ENCODE measurements around the gene CST9. TPM values are rescaled to one million over a fixed set of nuclear protein-coding genes. Genes with fewer than 3 reads are reported as not detected.
"Not testable (repeated sequence)": the region's sequence is repeated elsewhere in the genome, so short reads cannot be mapped to it uniquely, and the experiment has no call there.

Gene CST9
- polyA plus RNA-seq, 2 of the 4 experiments (the other 2 are of a cell fraction) = not detected

- H3K4me2 ChIP-seq = peak overlapping the region; percentile 90
- POLR2A ChIA-PET = interaction anchor here (0.7 to 2.0 kb wide), 4 partner anchors 7 to 13 kb away, joined by 3 to 19 read pairs (median 8); no protein-coding TSS in a partner anchor
- peak overlapping the region; percentile 94 to 99; a peak in 5 of 6 replicates for H3K27ac ChIP-seq
- DNase-seq (ENCODE audit: low read depth in 1 of 2, low spot score in 1 of 2) (no peak), ATAC-seq (no peak), FAIRE-seq (no peak)
- 93% methylated on average over 18 of the region's 19 CpGs for WGBS (ENCODE audit: missing lambda C conversion rate)
- CTCF ChIA-PET = interaction anchor here (1.0 to 1.3 kb wide), 4 partner anchors 10 to 195 kb away, joined by 3 to 10 read pairs (median 4); no protein-coding TSS in a partner anchor
- no peaks in the 10 kb centered on the region for H3K9me3 ChIP-seq
- peaks cover 15% of the 10 kb centered on the region for H3K4me1 ChIP-seq
- H3K4me3 ChIP-seq = peak overlapping the region; percentile 95
- TF ChIP-seq PHF8 (IDR thresholded peaks at IDR 0.05; ENCODE audit: borderline replicate concordance, low read depth) (no peak), FOSB (CRISPR knock-in tag; IDR thresholded peaks at IDR 0.05) (no peak), TFCP2L1 (CRISPR knock-in tag; IDR thresholded peaks at IDR 0.05) (no peak), FOSL2 (IDR thresholded peaks at IDR 0.05) (no peak), FOSL2 (CRISPR knock-in tag; IDR thresholded peaks at IDR 0.05) (no peak), REST (IDR thresholded peaks at IDR 0.05) (no peak), TP53 (CRISPR knock-in tag; IDR thresholded peaks at IDR 0.05) (no peak)
These were observed 30.6 kb upstream of the CST9 start for GRCh38 chr20:23636182-23636907.

DNA sequence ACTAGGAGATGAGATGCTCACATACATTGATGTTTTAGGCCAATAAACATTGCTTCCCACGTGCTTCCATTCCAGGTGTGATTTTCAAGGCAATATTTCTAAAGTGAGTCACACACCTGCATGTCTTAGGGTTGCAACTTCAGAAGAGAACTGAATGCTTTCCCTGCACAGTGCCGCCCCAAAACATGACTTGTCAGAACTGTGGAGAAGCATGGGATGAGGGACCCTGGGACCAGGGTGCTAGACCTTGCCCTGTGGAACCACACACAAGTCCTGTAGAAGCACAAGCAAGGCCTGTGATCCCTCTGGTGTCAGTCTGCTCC lies 30.0 kb upstream of the CST9 start:
- ATAC-seq; DNase-seq (ENCODE audit: low read depth in 1 of 2, low spot score in 1 of 2); FAIRE-seq; POLR2A ChIA-PET; H3K27ac ChIP-seq; H3K9me3 ChIP-seq; H3K4me3 ChIP-seq: not testable (repeated sequence)
- Histone ChIP-seq H3K4me2 (peak overlapping the region; percentile 90), H3K4me1 (peaks cover 15% of the 10 kb centered on the region)
- CTCF ChIA-PET = interaction anchor here (1.3 kb wide), 1 partner anchor 9 kb away, joined by 3 read pairs; no protein-coding TSS in a partner anchor
- WGBS (ENCODE audit: missing lambda C conversion rate) = 90% methylated on average over 2 of the region's 2 CpGs

GRCh38 chr20:23634985-23635767 lies 29.5 kb upstream of the CST9 start:
- DNase-seq (ENCODE audit: low read depth in 1 of 2, low spot score in 1 of 2) (no peak), ATAC-seq (no peak), FAIRE-seq (peak; percentile 89)
- Histone ChIP-seq H3K4me2 (peak overlapping the region; percentile 90; the same call in 1 of the 3 replicates), H3K4me1 (peaks cover 15% of the 10 kb centered on the region), H3K4me3 (no peak overlapping the region), H3K27ac (no peak overlapping the region), H3K9me3 (no peaks in the 10 kb centered on the region)
- CTCF ChIA-PET = no interaction called here
- TF ChIP-seq SREBF2 (IDR thresholded peaks at IDR 0.05) = no peak
- TF ChIP-seq MAX (IDR thresholded peaks at IDR 0.05) = no peak
- TF ChIP-seq, protein P1, sequence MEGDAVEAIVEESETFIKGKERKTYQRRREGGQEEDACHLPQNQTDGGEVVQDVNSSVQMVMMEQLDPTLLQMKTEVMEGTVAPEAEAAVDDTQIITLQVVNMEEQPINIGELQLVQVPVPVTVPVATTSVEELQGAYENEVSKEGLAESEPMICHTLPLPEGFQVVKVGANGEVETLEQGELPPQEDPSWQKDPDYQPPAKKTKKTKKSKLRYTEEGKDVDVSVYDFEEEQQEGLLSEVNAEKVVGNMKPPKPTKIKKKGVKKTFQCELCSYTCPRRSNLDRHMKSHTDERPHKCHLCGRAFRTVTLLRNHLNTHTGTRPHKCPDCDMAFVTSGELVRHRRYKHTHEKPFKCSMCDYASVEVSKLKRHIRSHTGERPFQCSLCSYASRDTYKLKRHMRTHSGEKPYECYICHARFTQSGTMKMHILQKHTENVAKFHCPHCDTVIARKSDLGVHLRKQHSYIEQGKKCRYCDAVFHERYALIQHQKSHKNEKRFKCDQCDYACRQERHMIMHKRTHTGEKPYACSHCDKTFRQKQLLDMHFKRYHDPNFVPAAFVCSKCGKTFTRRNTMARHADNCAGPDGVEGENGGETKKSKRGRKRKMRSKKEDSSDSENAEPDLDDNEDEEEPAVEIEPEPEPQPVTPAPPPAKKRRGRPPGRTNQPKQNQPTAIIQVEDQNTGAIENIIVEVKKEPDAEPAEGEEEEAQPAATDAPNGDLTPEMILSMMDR (IDR thresholded peaks at IDR 0.05) = no peak
- no peak for TF ChIP-seq RARB (CRISPR knock-in tag; IDR thresholded peaks at IDR 0.05)
- TF ChIP-seq NPAS2 (CRISPR knock-in tag; IDR thresholded peaks at IDR 0.05; ENCODE audit: borderline replicate concordance) = no peak
- TF ChIP-seq MYC (IDR thresholded peaks at IDR 0.05; ENCODE audit: borderline replicate concordance, low read length) = no peak
- TF ChIP-seq CEBPB (IDR thresholded peaks at IDR 0.05) = no peak
- TF ChIP-seq BHLHE40 (IDR thresholded peaks at IDR 0.05; ENCODE audit: low read depth, low read length) = no peak
- 82% methylated on average over 12 of the region's 12 CpGs for WGBS (ENCODE audit: missing lambda C conversion rate)
- POLR2A ChIA-PET = no interaction called here

All from A549 (cell line).